OCI-LY7 (cell line): Measurements from ENCODE around the gene DYRK4. TPM values are rescaled to one million over a fixed set of nuclear protein-coding genes. Genes with fewer than 3 reads are reported as not detected.

ENCODE experiments used
- BruUV-seq: library from RNA; stranded (reverse); fragments of 400-500 nt; replicated peaks from 2 replicates; lab custom pipeline; 2021; lab: Mats Ljungman, UMichigan
- CTCF ChIA-PET: fragments of 300-600 bp; sonication (Branson Sonifier 250); formaldehyde crosslinking; loops from one replicate; lab custom pipeline; 2022; ENCODE audit warnings: antibody characterized with exemption; ENCODE audit not compliant: unreplicated experiment; lab: Charles Lee
- POLR2A ChIA-PET: fragments of 300-600 bp; sonication (Branson Sonifier 250); formaldehyde crosslinking; loops from one replicate; lab custom pipeline; 2022; ENCODE audit warnings: antibody characterized with exemption; lab: Charles Lee
- DNase-seq: peaks from one replicate; pipeline ENCODE4 v3.0.0-alpha.2; 2015; ENCODE audit warnings: low spot score
- H2AFZ ChIP-seq: fragments of 200-600 bp; sonication (generic), shearing (Covaris generic); 2 replicates; pipeline ENCODE4 v1.6.1; 2014; ENCODE audit warnings: mild to moderate bottlenecking, antibody characterized with exemption, low read length, moderate library complexity
- H3K27ac ChIP-seq: fragments of 200-600 bp; sonication (generic); 2 replicates; pipeline ENCODE4 v1.5.1; 2014; ENCODE audit warnings: mixed run types, low read depth, mild to moderate bottlenecking, moderate library complexity, low read length, inconsistent platforms; ENCODE audit not compliant: poor library complexity, severe bottlenecking
- H3K36me3 ChIP-seq: fragments of 200-600 bp; sonication (generic); 2 replicates; pipeline ENCODE4 v1.6.1; 2014; ENCODE audit warnings: mild to moderate bottlenecking, antibody characterized with exemption, low read length, moderate library complexity, mixed read lengths; ENCODE audit not compliant: insufficient read depth
- H3K4me1 ChIP-seq: fragments of 200-600 bp; sonication (generic); 2 replicates; pipeline ENCODE4 v1.5.1; 2014; ENCODE audit warnings: mild to moderate bottlenecking, low read length; ENCODE audit not compliant: insufficient read depth, poor library complexity, severe bottlenecking
- H3K4me2 ChIP-seq: fragments of 200-600 bp; sonication (generic); 2 replicates; pipeline ENCODE4 v1.6.1; 2014; ENCODE audit warnings: mild to moderate bottlenecking, low read length
- H3K4me3 ChIP-seq: fragments of 200-600 bp; sonication (generic); 2 replicates; pipeline ENCODE4 v1.5.1; 2014; ENCODE audit warnings: mild to moderate bottlenecking, low read depth, low read length; ENCODE audit not compliant: poor library complexity, severe bottlenecking
- H3K79me2 ChIP-seq: fragments of 200-600 bp; sonication (generic); 2 replicates; pipeline ENCODE4 v1.6.1; 2016; ENCODE audit warnings: low read depth, mild to moderate bottlenecking, low read length, moderate library complexity, mixed read lengths; ENCODE audit not compliant: insufficient read depth
- H3K9me2 ChIP-seq: fragments of 200-600 bp; sonication (generic); 2 replicates; pipeline ENCODE4 v1.6.1; 2016; ENCODE audit warnings: mild to moderate bottlenecking, low read length, mixed read lengths; ENCODE audit not compliant: insufficient read depth
- H3K9me3 ChIP-seq: fragments of 200-600 bp; sonication (generic); 2 replicates; pipeline ENCODE4 v1.6.1; 2014; ENCODE audit warnings: mild to moderate bottlenecking, mixed run types, low read length, mixed read lengths
- H4K20me1 ChIP-seq: fragments of 200-600 bp; sonication (generic); 2 replicates; pipeline ENCODE4 v1.6.1; 2014; ENCODE audit warnings: mild to moderate bottlenecking, antibody characterized with exemption, low read length, moderate library complexity, mixed read lengths; ENCODE audit not compliant: insufficient read depth
- CTCF ChIP-seq: fragments of 200-600 bp; sonication (generic); conservative IDR thresholded peaks from 2 replicates; pipeline ENCODE4 v1.5.1; 2014; ENCODE audit warnings: mild to moderate bottlenecking, antibody characterized with exemption, low read length, moderate library complexity, mixed read lengths
- EZH2phosphoT487 ChIP-seq: fragments of 200-600 bp; sonication (generic); IDR thresholded peaks from 2 replicates; pipeline ENCODE4 v1.6.1; 2018; ENCODE audit warnings: low read depth, borderline replicate concordance, mild to moderate bottlenecking, mixed run types, antibody characterized with exemption, low read length, moderate library complexity, mixed read lengths
- intact Hi-C: fragments of 100-400 bp; cut with micrococcal nuclease; formaldehyde crosslinking; loops from one replicate; pipeline ENCODE4 v1.10.0; 2022; ENCODE audit not compliant: unreplicated experiment
- total RNA-seq, 2 experiments: library from RNA; depleted of rRNA in 1 of 2; stranded (reverse); fragments of >200 nt in 1 of 2; shearing (Covaris generic) in 1 of 2; gene quantifications; 2 replicates each; pipeline ENCODE4 v1.2.3, GENCODE V29; 2014 to 2022

DYRK4 gene
- total RNA-seq, 2 experiments from 2014 or later: 23.1 to 33.9 TPM

- no TSS peak for BruUV-seq
- intact Hi-C loops: loop anchor here (10.0 kb wide), 1 partner anchor 418 kb away; no protein-coding TSS in a partner anchor
- no peak overlapping the region for H3K4me2 ChIP-seq
Observed at GRCh38 chr12:4586500-4586899, 24.5 kb downstream of the DYRK4 start.

GRCh38 chr12:4587108-4587507, 25.1 kb downstream of the DYRK4 start:
- H3K4me3 ChIP-seq: no peak overlapping the region
- peaks cover 24% of the 10 kb centered on the region for H3K4me1 ChIP-seq
- H3K27ac ChIP-seq: no peak overlapping the region
- POLR2A ChIA-PET: no interaction called here
- H3K79me2 ChIP-seq: no peaks in the 10 kb centered on the region
- no peaks in the 10 kb centered on the region for H4K20me1 ChIP-seq
- no peak overlapping the region for H3K4me2 ChIP-seq
- DNase-seq: no peak
- H2AFZ ChIP-seq: no peak overlapping the region
- TF ChIP-seq CTCF (peak; percentile 38; the same call in 1 of the 2 replicates), EZH2phosphoT487 (no peak)
- CTCF ChIA-PET: no interaction called here
- BruUV-seq: no TSS peak
- intact Hi-C loops: loop anchor here (10.0 kb wide), 1 partner anchor 418 kb away; no protein-coding TSS in a partner anchor
- no peaks in the 10 kb centered on the region for H3K36me3 ChIP-seq
- H3K9me2 ChIP-seq: no peaks in the 10 kb centered on the region
- no peaks in the 10 kb centered on the region for H3K9me3 ChIP-seq

More at GRCh38 chr12:4586500-4586899, 24.5 kb downstream of the DYRK4 start:
- ChIA-PET CTCF (no interaction called here), POLR2A (no interaction called here)
- no peaks in the 10 kb centered on the region for H3K36me3 ChIP-seq
- no peaks in the 10 kb centered on the region for H3K79me2 ChIP-seq
- no peak for DNase-seq
- no peaks in the 10 kb centered on the region for H3K9me3 ChIP-seq
- TF ChIP-seq EZH2phosphoT487: no peak
- TF ChIP-seq CTCF: no peak
- no peaks in the 10 kb centered on the region for H4K20me1 ChIP-seq
- H3K4me3 ChIP-seq: no peak overlapping the region
- H3K27ac ChIP-seq: no peak overlapping the region
- H3K4me1 ChIP-seq: peaks cover 24% of the 10 kb centered on the region
- no peak overlapping the region for H2AFZ ChIP-seq
- H3K9me2 ChIP-seq: no peaks in the 10 kb centered on the region

GRCh38 chr12:4588916-4589315, 26.9 kb downstream of the DYRK4 start:
- Histone ChIP-seq H3K36me3 (no peaks in the 10 kb centered on the region), H2AFZ (no peak overlapping the region), H3K27ac (no peak overlapping the region), H3K9me3 (no peaks in the 10 kb centered on the region), H3K4me1 (peaks cover 13% of the 10 kb centered on the region), H3K9me2 (no peaks in the 10 kb centered on the region), H3K79me2 (no peaks in the 10 kb centered on the region), H3K4me3 (no peak overlapping the region), H4K20me1 (no peaks in the 10 kb centered on the region), H3K4me2 (no peak overlapping the region)
- intact Hi-C loops: loop anchor here (10.0 kb wide), 1 partner anchor 416 kb away; no protein-coding TSS in a partner anchor
- ChIA-PET CTCF (no interaction called here), POLR2A (no interaction called here)
- no peak for TF ChIP-seq CTCF
- TF ChIP-seq EZH2phosphoT487: no peak
- BruUV-seq: no TSS peak
- DNase-seq: no peak
